ENCODE results near the gene FAM221A. TPM values are rescaled to one million over a fixed set of nuclear protein-coding genes. Genes with fewer than 3 reads are reported as not detected.

FAM221A gene
- total RNA-seq, 1 donor from 2014 or later, result 6.5 TPM

Other genes starting within 250 kb of the FAM221A start
- 1.7 and 2.2 TPM in 2 replicates for gene IGF2BP3, start 209.7 kb upstream of the FAM221A start, total RNA-seq
- gene TRA2A, start 148.2 kb upstream of the FAM221A start, total RNA-seq, result 115 TPM in 2 replicates
- 7.7 and 8.6 TPM in 2 replicates for gene CCDC126, start 82.8 kb upstream of the FAM221A start, total RNA-seq
- 0.10 and 0.29 TPM in 2 replicates for gene STK31, start 30.0 kb downstream of the FAM221A start, total RNA-seq

Data from T-helper 1 cell treated with Interleukin-12 subunit alpha and Interleukin-12 subunit beta and Interleukin-4 antibody, amounts not matched to agents 30 ng/mL and 1 ng/mL, for 36 hours (primary cell).